ENCODE data around the gene NHS. TPM values are rescaled to one million over a fixed set of nuclear protein-coding genes. Genes with fewer than 3 reads are reported as not detected.

The NHS gene
- total RNA-seq, 3 donors from 2014 or later, result 8.5 to 11.2 (median 8.8) TPM

DNA sequence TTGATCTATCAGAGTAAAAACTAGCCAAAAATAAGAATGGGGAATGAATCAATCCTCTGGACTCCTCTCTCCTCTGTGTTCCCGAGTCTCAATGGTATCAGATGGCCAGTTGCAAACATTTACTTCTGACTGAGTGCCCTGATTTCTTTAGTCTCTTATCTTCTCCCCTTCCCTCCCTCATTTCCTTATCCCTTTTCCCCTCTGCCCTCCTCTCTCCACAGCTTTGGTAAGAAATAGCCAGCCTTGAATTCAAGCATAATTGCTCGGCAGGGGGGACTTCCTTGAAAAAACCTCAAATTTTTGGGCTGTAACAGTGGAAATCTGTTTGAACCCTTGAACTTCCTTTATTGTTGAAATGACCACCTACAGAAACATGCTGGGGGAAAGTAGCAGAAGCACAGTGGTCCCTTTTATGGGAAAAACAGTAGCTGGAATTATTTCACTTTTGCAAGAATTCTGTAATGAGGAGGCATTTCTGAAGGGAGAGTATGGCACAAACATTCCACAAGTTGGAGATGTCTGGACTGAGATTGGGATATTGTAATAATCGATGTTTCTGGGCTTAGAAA lies 40.3 kb downstream of the NHS start:
- Histone ChIP-seq H3K4me1 (peaks cover 0 to 5% of the 10 kb centered on the region in 2 donors), H3K27me3 (peaks cover 0 to 12% of the 10 kb centered on the region in 2 donors), H3K9me3 (no peaks in the 10 kb centered on the region), H3K4me3 (no peak overlapping the region), H3K36me3 (no peaks in the 10 kb centered on the region), H3K27ac (peak overlapping the region in 1 of 2 donors; percentile 66)
- TF ChIP-seq POLR2A (IDR thresholded peaks at IDR 0.05) (no peak), POLR2AphosphoS5 (IDR thresholded peaks at IDR 0.05) (no peak)
- TF ChIP-seq, protein P1, sequence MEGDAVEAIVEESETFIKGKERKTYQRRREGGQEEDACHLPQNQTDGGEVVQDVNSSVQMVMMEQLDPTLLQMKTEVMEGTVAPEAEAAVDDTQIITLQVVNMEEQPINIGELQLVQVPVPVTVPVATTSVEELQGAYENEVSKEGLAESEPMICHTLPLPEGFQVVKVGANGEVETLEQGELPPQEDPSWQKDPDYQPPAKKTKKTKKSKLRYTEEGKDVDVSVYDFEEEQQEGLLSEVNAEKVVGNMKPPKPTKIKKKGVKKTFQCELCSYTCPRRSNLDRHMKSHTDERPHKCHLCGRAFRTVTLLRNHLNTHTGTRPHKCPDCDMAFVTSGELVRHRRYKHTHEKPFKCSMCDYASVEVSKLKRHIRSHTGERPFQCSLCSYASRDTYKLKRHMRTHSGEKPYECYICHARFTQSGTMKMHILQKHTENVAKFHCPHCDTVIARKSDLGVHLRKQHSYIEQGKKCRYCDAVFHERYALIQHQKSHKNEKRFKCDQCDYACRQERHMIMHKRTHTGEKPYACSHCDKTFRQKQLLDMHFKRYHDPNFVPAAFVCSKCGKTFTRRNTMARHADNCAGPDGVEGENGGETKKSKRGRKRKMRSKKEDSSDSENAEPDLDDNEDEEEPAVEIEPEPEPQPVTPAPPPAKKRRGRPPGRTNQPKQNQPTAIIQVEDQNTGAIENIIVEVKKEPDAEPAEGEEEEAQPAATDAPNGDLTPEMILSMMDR (IDR thresholded peaks at IDR 0.05), result no peak
- intact Hi-C loops (cut with DNase I; ENCODE audit: low total_unique reads), result loop anchor here (10.0 kb wide), 1 partner anchor 461 kb away; no protein-coding TSS in a partner anchor
- no peak for DNase-seq (ENCODE audit: low spot score in 2 of 2)

DNA sequence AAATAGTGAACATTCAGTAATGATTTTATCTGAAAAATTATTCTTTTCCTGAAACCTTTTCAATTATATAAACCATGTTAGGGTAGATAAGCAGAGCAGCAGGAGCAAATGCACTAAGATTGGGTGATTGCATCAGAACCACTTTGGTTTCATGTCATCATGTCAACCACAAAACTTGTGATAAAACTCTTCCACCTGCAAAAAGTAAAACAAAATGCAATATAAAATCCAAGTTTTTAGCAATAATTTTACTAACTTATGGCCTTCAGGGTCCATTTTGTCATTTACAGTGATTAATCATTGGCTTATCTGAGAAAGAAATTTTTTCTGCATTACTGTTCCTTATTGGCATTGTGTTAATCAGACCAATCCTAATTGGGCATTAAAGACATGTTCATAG lies 42.4 kb downstream of the NHS start:
- H3K9me3 ChIP-seq, result no peaks in the 10 kb centered on the region
- no peak for DNase-seq (ENCODE audit: low spot score in 2 of 2)
- peaks cover 0 to 5% of the 10 kb centered on the region in 2 donors for H3K4me1 ChIP-seq
- intact Hi-C loops (cut with DNase I; ENCODE audit: low total_unique reads), result loop anchor here (10.0 kb wide), 1 partner anchor 463 kb away; no protein-coding TSS in a partner anchor
- H3K27ac ChIP-seq, result no peak overlapping the region
- H3K36me3 ChIP-seq, result no peaks in the 10 kb centered on the region
- H3K27me3 ChIP-seq, result peaks cover 0 to 15% of the 10 kb centered on the region in 2 donors
- TF ChIP-seq POLR2A (IDR thresholded peaks at IDR 0.05), result no peak
- no peak for TF ChIP-seq POLR2AphosphoS5 (IDR thresholded peaks at IDR 0.05)
- TF ChIP-seq, protein P1 (IDR thresholded peaks at IDR 0.05), result no peak
- no peak overlapping the region for H3K4me3 ChIP-seq

DNA sequence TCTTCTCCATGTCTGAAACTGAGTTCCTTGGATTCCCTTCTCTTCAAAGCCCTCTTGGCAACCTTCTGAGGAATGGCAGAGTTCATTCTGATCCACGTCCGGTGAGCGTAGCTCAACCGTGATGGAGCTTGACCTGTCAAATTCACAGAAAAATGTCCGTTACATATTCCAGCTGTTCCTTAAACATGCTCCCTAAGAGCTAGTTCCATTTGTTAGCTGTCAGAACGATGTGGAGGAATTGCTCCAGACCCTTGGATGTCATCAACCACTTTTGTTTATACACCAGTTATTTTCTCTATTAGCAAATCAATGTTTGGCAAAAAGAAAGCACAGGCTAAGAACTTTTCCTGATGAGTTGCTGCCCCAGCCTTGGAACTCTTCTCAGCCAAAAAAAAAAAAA lies 50.1 kb downstream of the NHS start:
- no peak overlapping the region for H3K27ac ChIP-seq
- no peaks in the 10 kb centered on the region for H3K9me3 ChIP-seq
- TF ChIP-seq, protein P1 (IDR thresholded peaks at IDR 0.05), result no peak
- no peak for TF ChIP-seq POLR2A (IDR thresholded peaks at IDR 0.05)
- no peaks in the 10 kb centered on the region for H3K36me3 ChIP-seq
- peaks cover 0 to 15% of the 10 kb centered on the region in 2 donors for H3K27me3 ChIP-seq
- no peak overlapping the region for H3K4me3 ChIP-seq
- intact Hi-C loops (cut with DNase I; ENCODE audit: low total_unique reads), result no loop called here
- DNase-seq (ENCODE audit: low spot score in 2 of 2), result no peak
- H3K4me1 ChIP-seq, result no peaks in the 10 kb centered on the region

DNA sequence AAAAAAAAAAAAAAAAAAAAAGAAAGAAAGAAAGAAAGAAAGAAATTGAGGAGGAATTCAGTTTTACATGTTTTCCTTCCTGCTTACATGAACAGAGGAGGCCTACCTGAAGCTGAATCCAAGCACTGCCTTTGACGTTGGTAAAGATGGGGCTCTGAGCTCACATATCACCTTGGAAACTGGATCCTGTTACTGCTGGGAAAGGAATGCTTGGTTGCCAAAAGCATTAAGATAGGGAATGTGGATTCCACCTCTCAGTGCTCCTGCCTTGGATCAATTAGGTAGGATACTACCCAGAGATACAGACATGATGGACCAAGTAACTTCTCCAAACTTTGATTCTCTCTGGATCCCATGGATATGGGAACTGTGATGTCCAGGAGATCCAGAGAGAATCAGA lies 50.6 kb downstream of the NHS start:
- no peak for DNase-seq (ENCODE audit: low spot score in 2 of 2)
- no peak overlapping the region for H3K4me3 ChIP-seq
- H3K4me1 ChIP-seq, result no peaks in the 10 kb centered on the region
- no peak overlapping the region for H3K27ac ChIP-seq
- H3K9me3 ChIP-seq, result no peaks in the 10 kb centered on the region
- H3K27me3 ChIP-seq, result peaks cover 0 to 17% of the 10 kb centered on the region in 2 donors
- H3K36me3 ChIP-seq, result no peaks in the 10 kb centered on the region
- intact Hi-C loops (cut with DNase I; ENCODE audit: low total_unique reads), result no loop called here
- TF ChIP-seq POLR2AphosphoS5 (IDR thresholded peaks at IDR 0.05) (no peak), POLR2A (IDR thresholded peaks at IDR 0.05) (no peak)
- TF ChIP-seq, protein P1 (IDR thresholded peaks at IDR 0.05), result no peak

DNA sequence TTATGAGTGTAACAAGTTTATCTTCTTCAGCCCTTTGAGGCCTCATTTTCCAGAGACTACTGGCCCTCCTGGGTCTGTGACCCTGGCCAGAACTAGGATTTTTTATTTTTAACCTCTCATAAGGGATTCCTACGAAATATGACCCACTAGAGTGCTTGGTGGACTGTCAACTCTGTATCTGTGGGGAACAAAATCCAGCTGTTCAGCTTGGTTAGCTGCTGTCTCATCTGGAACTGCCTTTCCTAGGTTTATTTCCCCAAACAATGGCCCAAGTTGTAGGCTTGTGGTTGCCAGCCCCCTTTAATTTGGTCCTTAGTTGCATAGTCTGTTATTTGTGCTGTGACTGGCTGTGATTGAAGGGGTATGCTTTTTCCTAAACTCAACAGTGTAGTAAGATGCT lies 56.2 kb downstream of the NHS start:
- intact Hi-C loops (cut with DNase I; ENCODE audit: low total_unique reads), result no loop called here
- peaks cover 0 to 26% of the 10 kb centered on the region in 2 donors for H3K27me3 ChIP-seq
- H3K9me3 ChIP-seq, result no peaks in the 10 kb centered on the region
- H3K36me3 ChIP-seq, result no peaks in the 10 kb centered on the region
- H3K4me1 ChIP-seq, result no peaks in the 10 kb centered on the region
- H3K4me3 ChIP-seq, result no peak overlapping the region
- H3K27ac ChIP-seq, result no peak overlapping the region
- TF ChIP-seq POLR2A (IDR thresholded peaks at IDR 0.05) (no peak), POLR2AphosphoS5 (IDR thresholded peaks at IDR 0.05) (no peak)
- TF ChIP-seq, protein P1 (IDR thresholded peaks at IDR 0.05), result no peak
- DNase-seq (ENCODE audit: low spot score in 2 of 2), result no peak
